ENCODE measurements around the gene TOM1.

- TF ChIP-seq CTCF (IDR thresholded peaks at IDR 0.05): peak; percentile 70
- TF ChIP-seq ZFX (IDR thresholded peaks at IDR 0.05; ENCODE audit: borderline replicate concordance): no peak
These were observed 52.8 kb downstream of the TOM1 start for GRCh38 chr22:35352214-35353111.

All from 22Rv1 (cell line).